Bronchus fibroblast of lung (primary cell): ENCODE measurements around the gene HSP90B1. TPM values are rescaled to one million over a fixed set of nuclear protein-coding genes. Genes with fewer than 3 reads are reported as not detected.

Source experiments
- total RNA-seq: library from RNA; depleted of rRNA; stranded (reverse); fragments of >200 nt; gene quantifications from 2 replicates; pipeline ENCODE4 v1.2.3, GENCODE V29; 2015

Gene HSP90B1
- total RNA-seq, result 348 and 417 TPM in 2 replicates

GRCh38 chr12:103930034-103930786, at the start of gene HSP90B1:
Gene HSP90B1 (plus strand): TSS chr12:103930410. CDS start chr12:103930516, 106 bp downstream.

GRCh38 chr12:103965590-103966504, 35.6 kb downstream of the HSP90B1 start, which contains the start of gene TDG:
Gene TDG (plus strand): TSS chr12:103965872. CDS start chr12:103966038, 166 bp downstream.

Other genes with a start within 250 kb of the HSP90B1 start
- 5.2 and 5.5 TPM in 2 replicates for gene NT5DC3, start 89.2 kb upstream of the HSP90B1 start, total RNA-seq
- 10.0 and 11.8 TPM in 2 replicates for gene TDG, start 35.5 kb downstream of the HSP90B1 start, total RNA-seq
- gene GLT8D2, start 119.8 kb downstream of the HSP90B1 start, total RNA-seq, result 20.3 and 25.9 TPM in 2 replicates
- gene HCFC2, start 134.1 kb downstream of the HSP90B1 start, total RNA-seq, result 9.6 and 10.1 TPM in 2 replicates
- gene NFYB, start 207.8 kb downstream of the HSP90B1 start, total RNA-seq, result 13.4 and 15.5 TPM in 2 replicates